HepG2 (cell line): ENCODE data around the gene ZFYVE28. TPM values are rescaled to one million over a fixed set of nuclear protein-coding genes. Genes with fewer than 3 reads are reported as not detected.

Experiments
- ATAC-seq: fragments of 200-7000 bp; cut with Tn5 transposase; 3 replicates; pipeline ENCODE4 v1.9.1; 2020; ENCODE audit warnings: mild to moderate bottlenecking, moderate library complexity
- BruUV-seq: library from RNA; stranded (reverse); fragments of 400-500 nt; replicated peaks from 2 replicates; lab custom pipeline; 2021; lab: Mats Ljungman, UMichigan
- CTCF ChIA-PET: fragments of 300-600 bp; formaldehyde crosslinking; extraction: SDS; loops from one replicate; lab custom pipeline; 2021; ENCODE audit warnings: low total read pairs, inconsistent platforms, low intra/inter-chr PET ratio; lab: Yijun Ruan, JAX
- POLR2A ChIA-PET: fragments of 350-600 bp; sonication (Branson Sonifier 250); formaldehyde crosslinking; loops from one replicate; lab custom pipeline; 2020; ENCODE audit warnings: antibody characterized with exemption, inconsistent platforms; lab: Yijun Ruan, JAX
- DNase-seq: peaks from one replicate; pipeline ENCODE4 v3.0.0-alpha.2; 2015; ENCODE audit warnings: low spot score
- FAIRE-seq: peaks from 3 replicates; lab custom pipeline; 2011; peaks lifted over from hg19 to GRCh38; lab: Jason Lieb, UNC
- H2AFZ ChIP-seq: one replicate; pipeline ENCODE4 v1.6.1; 2011; ENCODE audit warnings: low read length, inconsistent platforms
- H3K27ac ChIP-seq: fragments of 300-600 bp; 3 replicates; pipeline ENCODE4 v1.8.0; 2011; ENCODE audit warnings: mixed run types, mild to moderate bottlenecking, mixed read lengths, low read length, inconsistent platforms; ENCODE audit not compliant: insufficient read depth; ENCODE audit errors: extremely low read length
- H3K27me3 ChIP-seq, 2 experiments: fragments of 200-600 bp in 1 of 2; 2 replicates in 1 of 2; 3 replicates in 1 of 2; pipeline versions ENCODE4 v1.6.0 to v1.8.0; 2011; ENCODE audit warnings: low read length in 2 of 2, mild to moderate bottlenecking in 2 of 2, moderate library complexity in 2 of 2, inconsistent platforms in 1 of 2; ENCODE audit not compliant: insufficient read depth in 2 of 2, control insufficient read depth in 1 of 2
- H3K36me3 ChIP-seq, 2 experiments: fragments of 200-600 bp in 1 of 2; replicated peaks in 1 of 2; 2 replicates in 1 of 2; 3 replicates in 1 of 2; pipeline versions ENCODE4 v1.5.1 to v1.8.0; 2011; ENCODE audit warnings: low read length in 2 of 2, inconsistent platforms in 1 of 2; ENCODE audit not compliant: insufficient read depth in 2 of 2, control insufficient read depth in 1 of 2
- H3K4me1 ChIP-seq: 2 replicates; pipeline ENCODE4 v1.5.1; 2012; ENCODE audit warnings: low read length, inconsistent platforms; ENCODE audit not compliant: insufficient read depth
- H3K4me2 ChIP-seq: 2 replicates; pipeline ENCODE4 v1.6.0; 2011; ENCODE audit warnings: low read depth, low read length, inconsistent platforms
- H3K4me3 ChIP-seq, 3 experiments: fragments of 200-600 bp in 1 of 3; sonication (generic), shearing (Covaris generic) in 1 of 3; replicated peaks in 1 of 3; 2 replicates each; pipeline ENCODE4 v1.5.1; 2011 to 2016; ENCODE audit warnings: low read length in 3 of 3, inconsistent platforms in 2 of 3, low read depth in 2 of 3, mild to moderate bottlenecking in 2 of 3, control low read depth in 1 of 3, mixed read lengths in 1 of 3; ENCODE audit not compliant: insufficient read depth in 1 of 3
- H3K79me2 ChIP-seq: one replicate; pipeline ENCODE4 v1.6.1; 2011; ENCODE audit warnings: low read length, inconsistent platforms; ENCODE audit not compliant: insufficient read depth
- H3K9ac ChIP-seq: 2 replicates; pipeline ENCODE4 v1.6.0; 2011; ENCODE audit warnings: mild to moderate bottlenecking, low read depth, low read length, inconsistent platforms; ENCODE audit not compliant: insufficient read depth
- H3K9me3 ChIP-seq: 2 replicates; pipeline ENCODE4 v1.5.1; 2012; ENCODE audit warnings: mild to moderate bottlenecking, low read length
- H4K20me1 ChIP-seq: 2 replicates; pipeline ENCODE4 v1.6.0; 2011; ENCODE audit warnings: inconsistent platforms, mild to moderate bottlenecking, low read length, moderate library complexity; ENCODE audit not compliant: insufficient read depth
- GPN1 ChIP-seq: sonication (generic); formaldehyde crosslinking; IDR thresholded peaks from 2 replicates; pipeline ENCODE4 v1.5.1; 2020; ENCODE audit warnings: missing genetic modification reagents, borderline replicate concordance
- KLF16 ChIP-seq, 2 experiments: sonication (generic) in 1 of 2; formaldehyde crosslinking in 1 of 2; IDR thresholded peaks; 2 replicates each; pipeline versions ENCODE4 v1.6.1 to v1.8.0; 2016 to 2023; ENCODE audit warnings: missing genetic modification reagents in 2 of 2, missing compliant biosample characterization in 1 of 2
- KMT2B ChIP-seq: IDR thresholded peaks from 2 replicates; pipeline ENCODE4 v1.6.1; 2016; ENCODE audit warnings: missing genetic modification reagents, missing compliant biosample characterization
- MYC ChIP-seq: sonication (generic); formaldehyde crosslinking; IDR thresholded peaks from 2 replicates; pipeline ENCODE4 v1.9.0; 2021; ENCODE audit warnings: missing genetic modification reagents, borderline replicate concordance
- PAF1 ChIP-seq: IDR thresholded peaks from 2 replicates; pipeline ENCODE4 v1.6.1; 2016; ENCODE audit warnings: missing genetic modification reagents, missing compliant biosample characterization
- SIN3B ChIP-seq: fragments of 150-350 bp; IDR thresholded peaks from 2 replicates; pipeline ENCODE4 v1.6.1; 2014; ENCODE audit warnings: low read length
- SRY ChIP-seq: sonication (generic); formaldehyde crosslinking; IDR thresholded peaks from 2 replicates; pipeline ENCODE4 v1.8.0; 2022; ENCODE audit warnings: mild to moderate bottlenecking, missing genetic modification reagents
- TAF1 ChIP-seq: sonication (generic); formaldehyde crosslinking; IDR thresholded peaks from 2 replicates; pipeline ENCODE4 v1.4.0; 2020; ENCODE audit warnings: missing genetic modification reagents
- ZMYM3 ChIP-seq: sonication (generic); formaldehyde crosslinking; IDR thresholded peaks from 2 replicates; pipeline ENCODE4 v1.5.1; 2020; ENCODE audit warnings: mild to moderate bottlenecking, missing genetic modification reagents
- ZNF572 ChIP-seq: sonication (generic); formaldehyde crosslinking; IDR thresholded peaks from 2 replicates; pipeline ENCODE4 v1.5.1; 2020; ENCODE audit warnings: mild to moderate bottlenecking, missing genetic modification reagents
- ZNF687 ChIP-seq: sonication (generic); formaldehyde crosslinking; IDR thresholded peaks from 2 replicates; pipeline ENCODE4 v1.5.1; 2020; ENCODE audit warnings: mild to moderate bottlenecking, missing genetic modification reagents, moderate library complexity
- WGBS: methylation state at CpG from one replicate; pipeline ENCODE4 v1.1.6; 2017; ENCODE audit warnings: low lambda C conversion rate; 5-methylcytosine and 5-hydroxymethylcytosine counted together
- in situ Hi-C: cut with HindIII; loops from 2 replicates; pipeline ENCODE4 v1.10.0; 2017; ENCODE audit warnings: low pct_unique_long_range_greater_than_20kb; ENCODE audit not compliant: extremely low pct_ligation_motif_present
- intact Hi-C: fragments of 100-400 bp; cut with micrococcal nuclease; formaldehyde crosslinking; loops from one replicate; pipeline ENCODE4 v1.10.0; 2022; ENCODE audit not compliant: unreplicated experiment
- polyA plus RNA-seq, 8 experiments: library from polyadenylated mRNA; depleted of rRNA in 3 of 8; stranded (reverse) in 7 of 8; unstranded in 1 of 8; fragments of >200 nt; fragmentation: Illumina TruSeq in 4 of 8; extraction: Trizol in 4 of 8; gene quantifications; 2 replicates each; pipeline versions ENCODE4 v1.2.1 to v1.2.3, GENCODE V29; 2011 to 2016; ENCODE audit warnings: low read depth in 4 of 8, missing spikeins in 1 of 8, mixed read lengths in 1 of 8; ENCODE audit not compliant: insufficient read depth in 1 of 8
- total RNA-seq, 5 experiments: library from RNA; depleted of rRNA; stranded (reverse); fragments of >200 nt; fragmentation: Illumina TruSeq; extraction: Trizol; gene quantifications; 2 replicates each; pipeline ENCODE4 v1.2.3, GENCODE V29; 2016; ENCODE audit warnings: low read depth in 1 of 5

The ZFYVE28 gene
- total and polyA plus RNA-seq, 2 of the 13 experiments (the other 11 are each of a cell fraction or from before 2014, with no cell fraction given): 0.12 to 0.22 TPM

- H3K4me1 ChIP-seq: peaks cover 31% of the 10 kb centered on the region
- no peak for ATAC-seq
- H3K9ac ChIP-seq: peak overlapping the region; percentile 86
- H3K4me3 ChIP-seq: peak overlapping the region; percentile 67 to 85 (median 83)
- 0 out of 5 replicates have a peak, but pooled peaks cover 1 to 6% of the 10 kb centered on the region in 2 experiments for H3K36me3 ChIP-seq
- H3K4me2 ChIP-seq: peak overlapping the region; percentile 87
- no peak overlapping the region for H2AFZ ChIP-seq
- ChIA-PET CTCF (no interaction called here), POLR2A (interaction anchor here (1.0 kb wide), 1 partner anchor 19 kb away, joined by 3 read pairs; the partner anchor contains the start of genes HAUS3 and POLN)
- H3K27me3 ChIP-seq: peaks cover 5 to 13% of the 10 kb centered on the region in 2 experiments; a peak in 3 of 5 replicates
- no peak for TF ChIP-seq ZNF572
- 0 out of 4 replicates have a peak, but pooled peaks of 1 of the 2 experiments have one; percentile 22 for TF ChIP-seq KLF16 (CRISPR knock-in tag; IDR thresholded peaks at IDR 0.05)
- TF ChIP-seq SIN3B: no peak
- no peak for TF ChIP-seq KMT2B (CRISPR knock-in tag)
- peak; percentile 10; the same call in 1 of the 2 replicates for TF ChIP-seq MYC (CRISPR knock-in tag)
- no peak for TF ChIP-seq ZMYM3 (CRISPR knock-in tag)
- 0 out of 2 replicates have a peak, but pooled peaks have one; percentile 33 for TF ChIP-seq ZNF687 (CRISPR knock-in tag)
- 0 out of 2 replicates have a peak, but pooled peaks have one; percentile 2 for TF ChIP-seq TAF1 (CRISPR knock-in tag)
- no peak for TF ChIP-seq GPN1
- TF ChIP-seq SRY: 0 out of 2 replicates have a peak, but pooled peaks have one; percentile 29
- TF ChIP-seq PAF1 (CRISPR knock-in tag): no peak
- DNase-seq: no peak
- peaks cover 9% of the 10 kb centered on the region for H3K79me2 ChIP-seq
- no peak for FAIRE-seq
- H3K27ac ChIP-seq: peak overlapping the region; percentile 48
- TSS peak; percentile 61 for BruUV-seq
- no peaks in the 10 kb centered on the region for H3K9me3 ChIP-seq
- 87% methylated on average over 4 of the region's 23 CpGs for WGBS
- in situ Hi-C loops (no loop called here), intact Hi-C loops (no loop called here)
- no peaks in the 10 kb centered on the region for H4K20me1 ChIP-seq
These were observed 157.9 kb downstream of the ZFYVE28 start for GRCh38 chr4:2260344-2261109.
